ENCODE results near the gene NHLRC4.

Gene NHLRC4

DNA sequence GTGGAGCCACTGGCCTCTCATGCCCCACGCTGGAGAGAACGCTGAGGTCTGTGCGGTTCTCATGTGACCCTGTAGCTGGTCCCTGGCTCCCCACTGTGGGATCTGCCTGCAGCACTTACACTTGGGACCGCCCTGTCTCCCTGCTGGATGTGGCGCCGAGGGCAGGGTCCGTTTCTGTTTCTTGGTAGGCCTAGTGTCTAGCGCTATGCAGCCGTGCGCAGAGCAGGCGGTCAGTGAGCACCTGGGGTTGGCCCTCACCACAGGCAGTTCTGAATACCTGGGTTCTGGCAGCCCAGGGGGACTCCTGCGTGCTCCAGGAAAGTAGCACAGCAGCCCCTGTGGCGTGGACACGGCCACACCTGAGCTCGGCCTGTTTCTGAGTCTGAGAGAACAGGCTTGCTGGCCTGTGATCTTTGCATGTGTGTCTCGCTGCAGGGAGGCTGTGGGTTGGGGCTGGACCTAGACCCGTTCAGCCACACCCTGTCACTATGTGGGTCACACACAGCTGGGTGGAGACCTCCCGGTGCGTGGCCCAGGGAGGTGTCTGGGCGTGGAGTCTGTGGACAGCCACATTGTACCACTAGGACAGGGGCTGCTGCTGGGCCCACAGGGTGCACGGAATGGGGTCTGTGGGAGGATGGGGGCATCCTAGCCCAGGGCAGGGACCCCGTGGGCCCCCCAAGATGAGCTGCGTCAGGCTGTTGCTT, 36.5 kb upstream of the NHLRC4 start:
- no peak for DNase-seq (ENCODE audit: low read depth in 2 of 2)

DNA sequence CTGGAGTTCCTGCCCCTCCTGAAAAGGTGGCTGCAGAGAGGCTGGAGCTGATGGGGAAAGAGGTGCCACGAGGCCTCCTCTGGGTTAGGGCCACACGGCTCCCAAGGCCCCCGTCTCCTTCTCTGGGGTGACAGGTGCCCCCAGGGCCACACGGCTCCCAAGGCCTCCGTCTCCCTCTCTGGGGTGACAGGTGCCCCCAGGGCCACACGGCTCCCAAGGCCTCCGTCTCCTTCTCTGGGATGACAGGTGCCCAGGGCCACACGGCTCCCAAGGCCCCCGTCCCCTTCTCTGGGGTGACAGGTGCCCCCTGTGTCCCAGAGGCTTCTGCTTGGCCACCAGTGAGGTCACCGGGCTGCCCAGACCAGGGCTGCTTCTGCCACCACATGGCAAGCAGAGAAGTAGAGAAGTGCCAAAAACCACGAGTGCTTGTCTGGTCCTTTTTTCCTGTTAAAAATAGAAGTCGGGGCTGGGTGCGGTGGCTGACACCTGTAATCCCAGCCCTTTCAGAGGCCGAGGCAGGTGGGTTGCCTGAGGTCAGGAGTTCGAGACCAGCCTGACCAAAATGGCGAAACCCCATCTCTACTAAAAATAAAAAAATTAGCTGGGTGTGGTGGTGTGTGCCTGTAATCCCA, 35.2 kb upstream of the NHLRC4 start:
- no peak for DNase-seq (ENCODE audit: low read depth in 2 of 2)

DNA sequence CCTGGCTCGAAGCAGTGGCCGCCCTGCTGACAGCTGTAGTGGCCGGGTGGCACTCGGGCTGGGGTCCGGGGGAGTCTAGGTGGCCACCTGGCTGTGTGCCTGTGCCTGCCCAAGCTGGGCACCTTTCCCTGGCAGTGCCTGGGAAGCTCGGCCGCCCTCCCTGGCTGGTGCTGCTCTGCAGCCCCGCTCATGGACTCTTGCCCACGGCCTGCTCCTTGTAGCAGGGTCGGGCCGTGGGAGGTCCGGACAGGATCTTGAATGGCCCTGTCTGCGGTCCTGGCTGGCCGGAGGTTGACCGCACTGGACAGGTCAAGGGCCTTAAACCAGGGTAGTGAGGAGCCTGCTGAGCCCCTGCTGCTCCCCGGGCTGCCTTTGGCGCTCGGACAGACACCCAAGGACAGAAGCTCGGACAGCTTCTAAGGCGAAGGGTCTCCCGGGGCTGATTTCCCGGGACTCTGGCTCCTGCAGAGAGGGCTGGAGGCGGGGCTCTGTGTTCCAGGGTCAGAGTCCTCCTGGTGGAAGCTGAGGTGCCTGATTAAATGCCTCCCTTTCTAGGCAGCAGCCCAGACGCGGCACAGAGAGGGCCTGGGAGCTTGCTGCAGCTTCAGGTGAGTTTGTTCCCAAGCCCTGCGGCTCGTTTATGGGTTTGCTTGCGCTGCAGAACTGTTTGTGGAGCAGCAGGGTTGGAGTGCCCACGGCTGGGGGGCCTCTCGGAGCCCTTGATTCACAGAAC, 33.2 kb upstream of the NHLRC4 start:
- no peak for DNase-seq (ENCODE audit: low read depth in 2 of 2)

DNA sequence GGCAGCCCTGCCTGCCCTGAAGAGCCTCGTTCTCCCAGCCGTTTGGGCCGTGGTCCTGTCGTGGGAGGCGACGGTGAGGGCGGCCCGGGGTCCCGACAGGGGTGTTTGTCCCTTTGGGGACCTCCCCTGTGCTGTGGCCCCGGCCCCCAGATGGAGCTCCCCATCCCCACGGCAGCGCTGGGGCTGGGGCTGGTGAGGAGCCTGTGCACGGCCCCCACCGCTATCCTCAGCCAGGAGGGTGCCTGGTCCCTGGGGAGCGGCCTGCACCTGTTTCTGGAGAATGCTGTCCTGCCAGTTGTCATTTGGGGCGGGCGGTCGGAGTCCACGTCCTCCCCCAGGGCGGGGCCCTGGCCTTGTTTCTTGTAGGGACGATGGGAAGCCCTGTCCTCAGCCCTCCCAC, 32.7 kb upstream of the NHLRC4 start:
- DNase-seq (ENCODE audit: low read depth in 2 of 2): no peak

DNA sequence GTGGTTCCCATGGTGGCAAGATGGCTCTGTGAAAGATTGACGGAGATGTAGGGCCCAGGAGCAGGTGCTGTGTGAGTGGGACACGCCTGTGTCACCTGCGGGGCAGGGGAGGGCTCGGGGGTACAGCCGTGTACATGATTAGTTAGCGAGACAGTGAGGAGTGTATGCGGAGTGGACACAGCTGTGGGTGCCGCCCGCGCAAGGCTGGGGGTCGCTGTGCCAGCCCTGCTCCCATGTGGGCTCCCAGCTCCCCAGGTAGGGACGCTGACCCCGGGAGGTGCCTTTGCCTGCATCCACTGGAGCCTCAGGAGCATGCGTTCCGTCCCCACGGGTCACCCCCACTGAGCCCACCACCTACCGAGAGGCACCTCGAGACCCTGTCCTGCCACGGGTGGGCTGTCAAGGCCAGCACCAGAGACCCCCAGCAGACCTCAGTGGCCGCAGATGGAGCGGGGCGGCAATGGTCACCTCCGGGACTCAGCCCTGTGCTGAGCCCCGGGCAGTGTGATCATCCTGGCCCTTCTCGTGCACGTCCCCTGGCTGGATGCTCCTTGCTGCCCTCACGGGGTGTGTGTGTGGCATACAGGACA, 31.9 kb upstream of the NHLRC4 start:
- no peak for DNase-seq (ENCODE audit: low read depth in 2 of 2)

DNA sequence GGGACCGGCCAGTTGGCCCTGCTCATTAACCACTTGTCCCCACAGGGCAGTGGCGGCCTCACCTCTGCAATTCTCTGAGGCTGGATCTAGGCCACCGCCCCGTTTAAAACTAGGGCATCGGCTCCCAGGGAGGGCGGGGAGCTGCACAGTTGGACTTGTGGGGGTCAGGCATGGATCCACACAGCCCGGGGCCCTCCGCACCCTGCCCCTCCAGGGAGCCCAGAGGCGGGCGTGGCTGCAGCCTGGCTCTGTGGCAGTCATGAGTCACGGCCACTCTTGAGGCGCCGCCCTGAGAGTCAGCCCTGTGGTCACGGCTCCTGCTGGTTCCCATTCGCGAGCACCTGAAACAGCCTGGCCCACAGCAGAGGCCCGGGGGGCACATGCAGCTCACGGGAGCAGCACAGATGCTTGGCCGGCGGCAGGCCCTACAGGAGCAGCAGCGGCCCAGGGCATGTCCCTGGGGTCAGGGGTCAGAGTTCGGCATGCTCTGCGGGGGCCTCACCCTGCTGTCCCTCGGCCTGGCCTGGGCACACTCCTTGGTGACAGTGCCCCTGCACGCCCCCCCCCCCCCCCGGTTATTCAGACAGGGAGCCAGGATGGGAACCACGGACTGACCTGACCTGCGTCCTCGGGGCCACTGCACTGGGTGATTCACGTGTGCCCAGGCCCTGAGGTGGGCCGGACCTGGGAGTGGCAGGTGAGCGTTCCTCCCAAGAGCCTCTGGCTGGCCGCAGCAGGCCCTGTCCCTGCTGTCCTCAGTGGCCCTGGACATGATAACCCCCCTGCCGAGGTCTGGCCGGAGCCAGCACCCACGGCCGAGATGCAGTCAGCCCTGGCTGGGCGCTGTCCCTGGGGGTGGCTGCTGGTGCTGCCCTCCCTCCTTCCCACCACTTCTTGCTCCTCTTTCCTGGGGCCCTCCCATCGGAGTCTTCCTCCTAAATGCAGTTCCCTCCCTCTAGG, 31.1 kb upstream of the NHLRC4 start:
- no peak for DNase-seq (ENCODE audit: low read depth in 2 of 2)

DNA sequence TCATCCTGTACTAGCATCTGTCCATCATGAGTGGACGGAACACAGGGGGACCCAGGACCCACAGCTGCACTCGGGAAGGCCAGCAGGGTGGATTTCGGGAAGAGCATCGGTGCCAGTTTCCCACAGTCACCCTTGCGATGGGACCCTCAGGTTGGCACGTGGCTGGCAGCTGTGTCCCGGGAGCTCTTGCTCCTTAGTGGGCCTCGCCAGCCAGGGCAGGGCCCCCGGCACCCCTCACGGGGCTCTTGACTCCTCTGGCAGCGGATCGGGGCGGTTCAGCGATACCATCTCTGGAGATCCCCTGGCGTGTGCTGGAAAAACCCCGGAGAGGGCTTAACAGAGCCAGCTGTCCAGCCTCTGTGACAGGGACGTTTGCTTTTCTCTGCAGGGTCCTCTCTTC, 30.1 kb upstream of the NHLRC4 start:
- no peak for DNase-seq (ENCODE audit: low read depth in 2 of 2)

DNA sequence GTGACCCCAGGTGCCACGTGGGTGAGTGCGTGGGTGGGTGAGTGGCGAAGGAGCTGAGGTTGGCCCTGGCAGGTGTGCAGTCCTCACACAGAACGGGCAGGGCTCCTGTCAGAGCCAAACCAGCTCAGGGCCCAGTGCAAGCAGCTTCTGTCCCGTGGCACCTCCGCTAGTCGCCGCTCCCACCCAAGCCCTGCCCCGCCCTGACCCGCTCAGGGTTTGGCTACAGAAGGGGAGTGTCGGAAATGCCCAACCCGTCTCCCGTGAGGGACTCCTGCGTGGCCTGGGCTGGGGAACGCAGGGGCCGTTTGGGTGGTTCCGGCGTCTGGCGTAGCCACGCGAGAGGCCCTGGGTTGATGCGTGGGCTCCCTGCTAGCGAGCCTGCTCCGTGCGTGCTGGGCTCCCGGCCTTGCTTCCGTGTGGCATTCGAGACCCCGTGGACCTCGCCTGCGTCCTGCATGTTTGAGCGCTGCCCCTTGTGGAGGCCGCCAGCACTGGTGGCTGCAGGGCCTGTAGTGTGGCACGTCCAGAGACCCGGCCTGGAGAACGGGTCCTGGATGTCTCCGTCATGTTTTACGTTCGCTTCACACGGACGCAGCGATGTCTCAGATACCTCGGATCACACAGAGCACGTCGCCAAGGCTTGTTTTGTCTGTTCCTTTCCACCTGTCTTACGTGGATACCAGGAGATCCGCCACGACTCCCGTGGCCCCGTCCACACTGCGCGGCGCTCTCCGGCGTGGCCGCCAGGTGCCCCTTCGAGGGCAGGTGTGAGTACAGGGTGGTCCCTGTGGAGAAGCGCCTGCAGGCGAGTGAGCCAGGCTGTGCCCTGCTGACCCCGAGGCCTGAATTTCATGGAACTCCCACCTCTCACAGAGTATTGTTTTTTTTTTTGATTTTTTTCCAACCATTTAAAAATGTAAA, 29.1 kb upstream of the NHLRC4 start:
- no peak for DNase-seq (ENCODE audit: low read depth in 2 of 2)

DNA sequence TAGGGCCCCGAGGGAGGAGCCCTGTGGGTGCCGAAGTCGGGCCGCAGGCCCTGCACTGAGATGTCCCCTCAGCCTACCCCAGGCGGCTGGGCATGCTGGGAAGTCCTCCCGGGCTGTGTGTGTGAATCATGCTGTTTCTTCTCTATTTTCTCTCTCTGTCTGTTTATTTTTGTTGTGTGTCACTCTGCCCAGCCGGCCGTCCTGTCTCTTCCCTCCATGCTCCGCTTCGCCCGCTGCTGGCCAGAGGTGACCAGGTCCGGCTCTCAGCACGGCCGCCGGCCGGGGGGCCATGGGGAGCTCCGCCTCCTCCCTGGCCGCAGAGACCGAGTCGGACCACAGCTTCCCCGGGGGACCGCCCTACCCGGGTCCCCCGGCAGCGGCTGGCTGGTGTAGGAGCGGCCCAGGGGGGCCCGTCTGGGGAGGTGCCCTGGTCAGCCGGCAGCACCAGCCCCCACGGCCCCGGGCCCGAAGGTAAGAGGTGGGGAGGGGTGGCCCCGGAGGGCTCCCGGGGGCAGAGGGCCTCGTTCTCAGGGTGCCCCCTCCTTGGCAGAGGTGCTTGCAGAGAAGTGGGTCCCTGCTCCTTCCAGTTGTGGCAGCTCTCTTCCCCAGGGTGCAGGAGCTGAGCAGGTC, 26.8 kb upstream of the NHLRC4 start:
- no peak for DNase-seq (ENCODE audit: low read depth in 2 of 2)

DNA sequence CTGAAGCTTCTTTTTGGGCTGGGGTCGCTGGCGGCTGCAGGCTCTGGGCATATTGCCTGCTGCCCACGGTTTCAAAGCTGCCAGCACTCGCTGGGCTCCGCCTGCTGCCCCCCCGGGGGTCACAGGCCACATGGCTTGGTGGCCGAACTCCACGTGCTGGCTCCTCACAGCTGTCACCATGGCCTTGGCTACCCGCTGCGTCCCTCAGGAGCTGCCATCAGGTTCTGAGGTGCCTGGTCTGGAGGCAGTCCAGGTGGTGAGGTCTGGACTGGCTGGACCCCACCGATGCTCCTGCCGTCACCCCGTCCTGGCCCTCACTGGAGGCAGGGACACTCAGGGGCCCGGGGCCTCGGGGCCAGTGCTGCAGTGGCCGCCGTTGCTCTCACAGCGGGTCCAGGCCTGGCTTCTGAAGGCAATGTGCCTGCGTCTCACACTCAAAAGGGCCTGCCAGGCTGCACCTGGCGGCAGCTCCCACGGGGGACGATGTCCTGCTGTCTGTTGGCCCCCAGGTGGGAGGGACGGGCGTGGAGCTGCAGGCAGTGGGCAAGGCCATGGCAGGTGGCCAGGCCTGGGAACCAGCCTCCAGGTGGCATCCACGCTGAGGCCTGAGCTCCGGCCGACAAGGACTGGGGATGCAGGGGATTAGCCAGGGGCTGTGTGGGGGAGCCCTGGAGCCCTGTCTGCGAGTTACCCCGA, 26.0 kb upstream of the NHLRC4 start:
- DNase-seq (ENCODE audit: low read depth in 2 of 2): no peak

DNA sequence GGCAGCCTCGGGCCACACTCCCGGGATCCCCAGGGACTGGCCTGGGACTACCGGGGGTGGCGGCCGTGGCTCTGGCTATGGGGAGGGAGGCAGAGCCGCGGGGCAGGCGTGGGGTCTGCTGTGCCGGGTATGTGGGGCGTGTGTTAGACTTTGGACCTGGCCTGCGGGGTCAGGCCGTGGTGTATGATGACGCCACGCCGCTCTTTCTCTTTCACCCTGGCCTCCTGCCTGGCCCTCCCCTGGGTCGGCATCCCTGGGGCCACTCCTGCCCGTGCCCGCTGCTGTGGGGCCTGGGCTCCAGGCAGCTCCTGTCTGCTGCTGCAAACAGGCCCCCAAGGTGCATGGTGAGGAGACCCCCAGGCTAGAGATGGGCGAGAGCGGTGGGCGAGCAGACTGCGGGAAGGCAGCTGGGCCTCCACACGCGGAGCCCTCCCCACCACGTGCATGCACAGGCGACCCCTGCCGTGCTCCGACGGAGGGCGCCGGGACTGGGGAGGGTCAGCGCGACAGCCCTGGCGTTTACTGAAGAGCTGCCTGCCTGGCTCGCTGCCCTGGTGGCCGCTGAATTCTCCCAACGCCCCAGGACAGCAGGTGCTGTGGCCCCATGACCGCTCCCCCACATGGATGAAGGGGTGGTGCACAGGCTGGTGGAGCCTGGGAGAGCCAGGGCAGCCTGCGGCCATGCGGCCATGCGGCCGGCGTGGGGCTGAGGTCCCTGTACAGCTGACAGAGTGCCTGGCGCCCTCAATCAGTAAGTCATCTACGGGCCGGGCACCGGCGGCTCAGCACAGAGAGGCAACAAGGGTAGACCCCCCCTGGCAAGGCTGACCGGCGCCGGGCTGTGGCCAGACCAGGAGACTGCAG, 23.3 kb upstream of the NHLRC4 start:
- DNase-seq (ENCODE audit: low read depth in 2 of 2): no peak

DNA sequence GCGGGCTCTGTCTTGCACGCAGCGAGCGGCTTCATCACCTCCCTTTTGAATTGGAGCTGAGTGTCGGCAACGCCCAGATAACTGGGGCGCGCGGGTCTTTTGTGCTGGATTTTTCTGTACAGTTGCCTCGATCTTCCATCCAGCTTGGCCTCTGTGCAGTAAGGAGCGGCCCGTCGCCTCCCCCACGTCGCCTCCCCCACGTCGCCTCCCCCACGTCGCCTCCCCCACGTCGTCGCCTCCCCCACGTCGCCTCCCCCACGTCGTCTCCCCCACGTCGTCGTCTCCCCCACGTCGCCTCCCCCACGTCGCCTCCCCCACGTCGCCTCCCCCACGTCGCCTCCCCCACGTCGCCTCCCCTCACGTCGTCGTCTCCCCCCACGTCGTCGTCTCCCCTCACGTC, 22.3 kb upstream of the NHLRC4 start:
- no peak for DNase-seq (ENCODE audit: low read depth in 2 of 2)

DNA sequence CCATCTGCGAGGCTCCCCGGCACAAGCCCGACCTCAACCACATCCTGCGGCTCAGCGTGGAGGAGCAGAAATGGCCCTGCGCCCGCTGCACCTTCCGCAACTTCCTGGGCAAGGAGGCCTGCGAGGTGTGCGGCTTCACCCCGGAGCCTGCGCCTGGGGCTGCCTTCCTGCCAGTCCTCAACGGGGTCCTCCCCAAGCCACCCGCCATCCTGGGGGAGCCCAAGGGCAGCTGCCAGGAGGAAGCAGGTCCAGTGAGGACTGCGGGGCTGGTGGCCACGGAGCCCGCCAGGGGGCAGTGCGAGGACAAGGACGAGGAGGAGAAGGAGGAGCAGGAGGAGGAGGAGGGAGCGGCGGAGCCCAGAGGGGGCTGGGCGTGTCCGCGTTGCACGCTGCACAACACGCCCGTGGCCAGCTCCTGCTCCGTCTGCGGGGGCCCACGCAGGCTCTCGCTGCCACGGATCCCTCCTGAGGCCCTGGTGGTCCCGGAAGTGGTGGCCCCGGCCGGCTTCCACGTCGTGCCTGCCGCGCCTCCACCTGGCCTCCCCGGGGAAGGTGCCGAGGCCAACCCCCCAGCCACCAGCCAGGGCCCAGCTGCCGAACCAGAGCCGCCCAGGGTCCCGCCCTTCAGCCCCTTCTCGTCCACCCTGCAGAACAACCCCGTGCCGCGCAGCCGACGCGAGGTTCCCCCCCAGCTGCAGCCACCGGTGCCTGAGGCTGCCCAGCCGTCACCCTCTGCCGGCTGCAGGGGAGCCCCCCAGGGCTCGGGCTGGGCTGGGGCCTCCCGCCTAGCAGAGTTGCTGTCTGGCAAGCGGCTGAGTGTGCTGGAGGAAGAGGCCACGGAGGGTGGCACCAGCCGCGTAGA, 19.7 kb upstream of the NHLRC4 start:
- DNase-seq (ENCODE audit: low read depth in 2 of 2): no peak

DNA sequence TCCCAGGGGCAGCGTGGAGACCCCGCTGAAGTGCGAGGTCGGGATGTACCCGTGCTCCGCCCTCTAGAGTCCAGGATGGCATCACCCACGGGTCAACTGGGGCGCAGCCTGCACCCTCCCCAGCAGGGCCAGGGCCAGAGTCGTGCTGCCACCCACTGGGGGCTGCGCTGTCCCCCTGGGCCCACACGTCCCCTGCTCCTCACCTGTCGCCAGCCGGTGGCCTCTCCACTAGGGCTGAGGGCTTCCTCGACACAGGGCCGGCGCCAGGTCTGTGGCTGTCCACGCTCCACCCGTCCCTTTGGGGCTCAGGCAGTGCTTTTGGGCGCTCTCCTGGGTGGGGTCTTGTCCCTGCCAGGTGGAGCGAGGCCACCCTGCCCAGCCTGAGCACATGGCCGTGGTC, 18.2 kb upstream of the NHLRC4 start:
- no peak for DNase-seq (ENCODE audit: low read depth in 2 of 2)

DNA sequence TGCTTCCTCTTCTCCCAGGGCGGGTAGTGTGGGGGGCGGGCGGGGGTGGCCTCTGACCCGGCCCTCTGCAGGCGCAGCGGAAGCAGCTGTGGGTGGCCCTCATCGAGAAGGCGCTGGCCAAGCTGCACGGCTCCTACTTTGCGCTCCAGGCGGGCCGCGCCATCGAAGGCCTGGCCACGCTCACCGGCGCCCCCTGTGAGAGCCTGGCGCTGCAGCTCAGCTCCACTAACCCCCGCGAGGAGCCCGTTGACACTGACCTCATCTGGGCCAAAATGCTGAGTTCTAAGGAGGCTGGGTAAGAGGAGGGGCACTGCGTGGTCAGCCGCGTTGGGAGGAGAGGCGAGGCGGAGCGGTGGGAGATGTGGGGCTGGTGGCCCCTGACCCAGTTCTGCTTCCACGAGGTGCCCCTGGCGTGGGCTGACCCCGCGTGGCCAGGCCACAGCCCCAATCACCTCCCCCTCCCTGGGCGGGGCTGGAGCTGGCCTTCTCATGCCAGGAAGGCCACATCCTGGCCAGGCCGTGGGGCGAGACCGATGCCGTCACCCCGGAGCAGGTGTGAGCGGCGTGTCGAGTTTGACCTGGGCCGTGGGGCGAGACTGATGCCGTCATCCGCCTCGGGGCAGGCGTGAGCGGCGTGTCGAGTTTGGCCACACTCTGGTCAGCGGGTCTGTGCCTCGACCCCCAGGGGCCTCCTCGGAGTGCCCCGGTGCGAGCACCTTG, 17.1 kb upstream of the NHLRC4 start:
- no peak for DNase-seq (ENCODE audit: low read depth in 2 of 2)

DNA sequence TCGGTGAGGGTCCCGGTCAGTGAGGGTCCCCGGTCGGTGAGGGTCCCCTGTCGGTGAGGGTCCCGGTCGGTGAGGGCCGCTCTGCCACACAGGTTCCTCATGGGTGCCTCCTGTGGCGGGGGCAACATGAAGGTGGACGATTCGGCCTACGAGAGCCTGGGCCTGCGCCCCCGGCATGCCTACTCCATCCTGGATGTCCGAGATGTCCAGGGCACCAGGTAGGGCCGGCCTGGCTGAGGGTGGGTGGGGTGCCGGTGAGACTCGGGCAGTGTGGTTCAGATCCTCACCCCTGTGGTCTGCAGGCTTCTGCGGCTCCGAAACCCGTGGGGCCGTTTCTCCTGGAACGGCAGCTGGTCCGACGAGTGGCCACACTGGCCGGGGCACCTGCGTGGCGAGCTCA, 15.6 kb upstream of the NHLRC4 start:
- no peak for DNase-seq (ENCODE audit: low read depth in 2 of 2)

DNA sequence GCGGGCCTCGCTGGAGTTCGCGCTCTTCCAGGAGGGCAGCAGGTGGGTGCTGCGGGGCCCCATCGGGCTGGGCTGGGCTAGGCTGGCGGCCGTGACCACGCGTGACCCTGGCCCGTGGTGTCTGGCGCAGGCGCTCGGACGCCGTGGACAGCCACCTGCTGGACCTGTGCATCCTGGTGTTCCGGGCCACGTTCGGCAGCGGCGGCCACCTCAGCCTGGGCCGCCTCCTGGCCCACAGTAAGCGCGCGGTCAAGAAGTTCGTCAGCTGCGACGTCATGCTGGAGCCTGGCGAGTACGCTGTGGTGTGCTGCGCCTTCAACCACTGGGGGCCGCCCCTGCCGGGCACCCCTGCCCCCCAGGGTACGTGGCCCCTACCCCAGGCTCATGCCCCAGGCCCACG, 14.6 kb upstream of the NHLRC4 start:
- DNase-seq (ENCODE audit: low read depth in 2 of 2): no peak

Data from stimulated activated CD4-positive, alpha-beta T cell treated with anti-CD3 and anti-CD28 coated beads, Interleukin-15, amount 100 ng/mL, for 48 hours (primary cell).